ENCODE measurements around the gene TMEM126B.
A peak's percentile ranks its signal among the peaks of the same experiment; 100 is the strongest.

The TMEM126B gene

GRCh38 chr11:85634747-85635146 lies 6.4 kb downstream of the TMEM126B start:
- TF ChIP-seq CTCF (IDR thresholded peaks at IDR 0.05): no peak
- Histone ChIP-seq H3K36me3 (peaks cover 32% of the 10 kb centered on the region), H3K4me1 (ENCODE audit: control insufficient read depth in 1 of 2, insufficient read depth in 1 of 2, low read depth in 1 of 2, low read length in 1 of 2) (no peaks in the 10 kb centered on the region), H3K4me3 (ENCODE audit: low read depth in 1 of 2, low read length in 1 of 2) (no peak overlapping the region), H3K9me3 (no peaks in the 10 kb centered on the region), H3K27me3 (no peaks in the 10 kb centered on the region), H3K27ac (no peak overlapping the region)

- no peaks in the 10 kb centered on the region for H3K36me3 ChIP-seq
- no peak overlapping the region for H3K27ac ChIP-seq
- peaks cover 10 to 13% of the 10 kb centered on the region in 2 experiments for H3K4me1 ChIP-seq (ENCODE audit: control insufficient read depth in 1 of 2, insufficient read depth in 1 of 2, low read depth in 1 of 2, low read length in 1 of 2)
- no peak for TF ChIP-seq CTCF (IDR thresholded peaks at IDR 0.05)
- no peaks in the 10 kb centered on the region for H3K9me3 ChIP-seq
- H3K4me3 ChIP-seq (ENCODE audit: low read depth in 1 of 2, low read length in 1 of 2): no peak overlapping the region
- peaks cover 59% of the 10 kb centered on the region for H3K27me3 ChIP-seq
Measured at GRCh38 chr11:85643191-85643614, 14.8 kb downstream of the TMEM126B start.

GRCh38 chr11:85647078-85647477 lies 18.7 kb downstream of the TMEM126B start:
- Histone ChIP-seq H3K36me3 (no peaks in the 10 kb centered on the region), H3K9me3 (no peaks in the 10 kb centered on the region), H3K4me1 (ENCODE audit: control insufficient read depth in 1 of 2, insufficient read depth in 1 of 2, low read depth in 1 of 2, low read length in 1 of 2) (peaks cover 13 to 16% of the 10 kb centered on the region in 2 experiments), H3K27ac (peak overlapping the region; percentile 84), H3K27me3 (peaks cover 41% of the 10 kb centered on the region), H3K4me3 (ENCODE audit: low read depth in 1 of 2, low read length in 1 of 2) (peak overlapping the region; percentile 83)
- no peak for TF ChIP-seq CTCF (IDR thresholded peaks at IDR 0.05)

- H3K27me3 ChIP-seq: peaks cover 35% of the 10 kb centered on the region
- H3K9me3 ChIP-seq: no peaks in the 10 kb centered on the region
- peak within 1 kb of the TSS; percentile 83 for H3K4me3 ChIP-seq (ENCODE audit: low read depth in 1 of 2, low read length in 1 of 2)
- peak; percentile 47 for TF ChIP-seq CTCF (IDR thresholded peaks at IDR 0.05)
- peak within 1 kb of the TSS; percentile 84 for H3K27ac ChIP-seq
- peaks cover 13 to 16% of the 10 kb centered on the region in 2 experiments for H3K4me1 ChIP-seq (ENCODE audit: control insufficient read depth in 1 of 2, insufficient read depth in 1 of 2, low read depth in 1 of 2, low read length in 1 of 2)
- no peaks in the 10 kb centered on the region for H3K36me3 ChIP-seq
Measured at GRCh38 chr11:85647604-85648299, 19.4 kb downstream of the TMEM126B start, which contains the start of gene TMEM126A. TMEM126A (plus strand) TSS chr11:85647967; CDS start chr11:85650256, 2,289 bp downstream.

GRCh38 chr11:85651118-85651517 lies 22.7 kb downstream of the TMEM126B start:
- Histone ChIP-seq H3K4me1 (ENCODE audit: control insufficient read depth in 1 of 2, insufficient read depth in 1 of 2, low read depth in 1 of 2, low read length in 1 of 2) (peaks cover 13 to 16% of the 10 kb centered on the region in 2 experiments), H3K27ac (no peak overlapping the region), H3K4me3 (ENCODE audit: low read depth in 1 of 2, low read length in 1 of 2) (no peak overlapping the region), H3K36me3 (peaks cover 16% of the 10 kb centered on the region), H3K27me3 (peaks cover 2% of the 10 kb centered on the region), H3K9me3 (no peaks in the 10 kb centered on the region)
- TF ChIP-seq CTCF (IDR thresholded peaks at IDR 0.05): no peak

All from neutrophil (primary cell).